Lower leg skin (tissue), 4 donors: ENCODE results near the gene PIP4K2A. TPM values are rescaled to one million over a fixed set of nuclear protein-coding genes. Genes with fewer than 3 reads are reported as not detected.

ENCODE experiments used
- DNase-seq, 2 donors: peaks; one replicate each; pipeline ENCODE4 v3.0.0-alpha.2; 2019; ENCODE audit warnings: low spot score in 2 of 2
- H3K4me3 ChIP-seq: fragments of 200-600 bp; sonication (generic); 2 replicates; pipeline ENCODE4 v1.5.1; 2017; ENCODE audit warnings: mild to moderate bottlenecking, low read depth; ENCODE audit not compliant: poor library complexity, severe bottlenecking
- CTCF ChIP-seq, 3 donors: fragments of 450-650 bp; IDR thresholded peaks; one replicate each; pipeline ENCODE4 v1.5.1; 2016; ENCODE audit warnings: antibody characterized with exemption in 3 of 3, mild to moderate bottlenecking in 3 of 3, moderate library complexity in 2 of 3
- POLR2A ChIP-seq, 2 donors: fragments of 450-650 bp; IDR thresholded peaks; one replicate each; pipeline ENCODE4 v1.6.1; 2016 to 2017; ENCODE audit warnings: antibody characterized with exemption in 2 of 2, mild to moderate bottlenecking in 1 of 2, moderate library complexity in 1 of 2
- WGBS, 2 donors: methylation state at CpG; one replicate each; pipeline ENCODE4 v1.1.5; 2018; 5-methylcytosine and 5-hydroxymethylcytosine counted together
- intact Hi-C: fragments of 100-400 bp; cut with DNase I; formaldehyde crosslinking; loops from one replicate; pipeline ENCODE4 v1.15.0; 2023; ENCODE audit warnings: low total_unique reads
- total RNA-seq, 4 donors: library from RNA; depleted of rRNA; stranded (reverse); fragments of >200 nt; gene quantifications; one replicate each; pipeline ENCODE4 v1.1.0, GENCODE V29; 2016

Gene PIP4K2A
- total RNA-seq, 4 donors from 2014 or later: 2.3 to 12.4 (median 6.6) TPM

- intact Hi-C loops: no loop called here
Measured at GRCh38 chr10:22613011-22613410, 101.4 kb downstream of the PIP4K2A start.

GRCh38 chr10:22612318-22612717 is 102.1 kb downstream of the PIP4K2A start:
- intact Hi-C loops: no loop called here
- no peak overlapping the region for H3K4me3 ChIP-seq
- TF ChIP-seq CTCF (IDR thresholded peaks at IDR 0.05) (no peak), POLR2A (IDR thresholded peaks at IDR 0.05) (no peak)
- no peak for DNase-seq
- WGBS, 2 donors: 89 to 96% methylated on average over 9 to 10 of the region's 10 CpGs

More at GRCh38 chr10:22613011-22613410, 101.4 kb downstream of the PIP4K2A start:
- DNase-seq: no peak
- WGBS, 2 donors: 92% methylated on average over 6 of the region's 6 CpGs
- H3K4me3 ChIP-seq: no peak overlapping the region
- no peak for TF ChIP-seq CTCF (IDR thresholded peaks at IDR 0.05)

- intact Hi-C loops: no loop called here
- TF ChIP-seq CTCF (IDR thresholded peaks at IDR 0.05) (no peak), POLR2A (IDR thresholded peaks at IDR 0.05) (no peak)
- DNase-seq: no peak
- no peak overlapping the region for H3K4me3 ChIP-seq
- WGBS, 2 donors: 86 to 90% methylated on average over 8 of the region's 8 CpGs
Measured at GRCh38 chr10:22611425-22612115, 102.8 kb downstream of the PIP4K2A start.

- intact Hi-C loops: no loop called here
- DNase-seq: no peak
- H3K4me3 ChIP-seq: no peak overlapping the region
- no peak for TF ChIP-seq POLR2A (IDR thresholded peaks at IDR 0.05)
- no peak for TF ChIP-seq CTCF (IDR thresholded peaks at IDR 0.05)
- WGBS, 2 donors: 65 to 68% methylated on average over 5 of the region's 5 CpGs
Measured at GRCh38 chr10:22610610-22611009, 103.8 kb downstream of the PIP4K2A start.

GRCh38 chr10:22609719-22610465 is 104.5 kb downstream of the PIP4K2A start:
- 58 to 81% methylated on average over 6 of the region's 6 CpGs for WGBS, 2 donors
- DNase-seq: no peak
- no peak overlapping the region for H3K4me3 ChIP-seq
- intact Hi-C loops: no loop called here
- no peak for TF ChIP-seq CTCF (IDR thresholded peaks at IDR 0.05)
- TF ChIP-seq POLR2A (IDR thresholded peaks at IDR 0.05): no peak
